ENCODE results near the gene BRCA2. TPM values are rescaled to one million over a fixed set of nuclear protein-coding genes. Genes with fewer than 3 reads are reported as not detected.

The BRCA2 gene
- total RNA-seq, 1 experiment from 2014 or later: 21.6 TPM

DNA sequence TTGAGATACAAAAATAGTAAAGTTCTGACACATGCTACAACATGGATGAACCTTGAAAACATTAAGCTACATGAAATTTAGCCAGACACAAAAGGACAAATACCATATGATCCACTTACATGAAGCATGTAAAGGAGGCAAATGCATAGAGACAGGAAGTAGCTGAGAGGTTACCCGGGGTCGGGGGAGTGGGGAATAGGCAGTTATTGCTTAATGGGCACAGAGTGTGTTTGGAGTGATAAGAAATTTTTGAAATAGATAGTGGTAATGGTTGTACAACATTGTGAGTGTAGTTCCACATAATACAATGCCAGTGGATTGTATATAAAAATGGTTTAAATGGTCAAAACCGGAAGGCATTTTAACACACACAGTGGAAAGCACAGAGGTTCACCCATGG is 108.3 kb downstream of the BRCA2 start:
- ChIA-PET POLR2A (no interaction called here), CTCF (interaction anchor here (1.0 to 1.4 kb wide), 2 partner anchors 9 to 15 kb away, joined by 3 to 6 read pairs; no protein-coding TSS in a partner anchor)
- ATAC-seq: no peak
- H3K4me1 Mint-ChIP-seq: peaks cover 24% of the 10 kb centered on the region
- peaks cover 15% of the 10 kb centered on the region for H3K9me3 Mint-ChIP-seq
- peaks cover 14% of the 10 kb centered on the region for H3K36me3 Mint-ChIP-seq
- no peak for DNase-seq (ENCODE audit: low spot score)
- H3K27ac Mint-ChIP-seq: no peak overlapping the region
- peaks cover 16% of the 10 kb centered on the region for H3K27me3 Mint-ChIP-seq (ENCODE audit: low read depth)
- TF ChIP-seq, protein P1, sequence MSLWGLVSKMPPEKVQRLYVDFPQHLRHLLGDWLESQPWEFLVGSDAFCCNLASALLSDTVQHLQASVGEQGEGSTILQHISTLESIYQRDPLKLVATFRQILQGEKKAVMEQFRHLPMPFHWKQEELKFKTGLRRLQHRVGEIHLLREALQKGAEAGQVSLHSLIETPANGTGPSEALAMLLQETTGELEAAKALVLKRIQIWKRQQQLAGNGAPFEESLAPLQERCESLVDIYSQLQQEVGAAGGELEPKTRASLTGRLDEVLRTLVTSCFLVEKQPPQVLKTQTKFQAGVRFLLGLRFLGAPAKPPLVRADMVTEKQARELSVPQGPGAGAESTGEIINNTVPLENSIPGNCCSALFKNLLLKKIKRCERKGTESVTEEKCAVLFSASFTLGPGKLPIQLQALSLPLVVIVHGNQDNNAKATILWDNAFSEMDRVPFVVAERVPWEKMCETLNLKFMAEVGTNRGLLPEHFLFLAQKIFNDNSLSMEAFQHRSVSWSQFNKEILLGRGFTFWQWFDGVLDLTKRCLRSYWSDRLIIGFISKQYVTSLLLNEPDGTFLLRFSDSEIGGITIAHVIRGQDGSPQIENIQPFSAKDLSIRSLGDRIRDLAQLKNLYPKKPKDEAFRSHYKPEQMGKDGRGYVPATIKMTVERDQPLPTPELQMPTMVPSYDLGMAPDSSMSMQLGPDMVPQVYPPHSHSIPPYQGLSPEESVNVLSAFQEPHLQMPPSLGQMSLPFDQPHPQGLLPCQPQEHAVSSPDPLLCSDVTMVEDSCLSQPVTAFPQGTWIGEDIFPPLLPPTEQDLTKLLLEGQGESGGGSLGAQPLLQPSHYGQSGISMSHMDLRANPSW (CRISPR knock-in tag; conservative IDR thresholded peaks at IDR 0.05; ENCODE audit: low read depth): no peak
- TF ChIP-seq, protein P2, sequence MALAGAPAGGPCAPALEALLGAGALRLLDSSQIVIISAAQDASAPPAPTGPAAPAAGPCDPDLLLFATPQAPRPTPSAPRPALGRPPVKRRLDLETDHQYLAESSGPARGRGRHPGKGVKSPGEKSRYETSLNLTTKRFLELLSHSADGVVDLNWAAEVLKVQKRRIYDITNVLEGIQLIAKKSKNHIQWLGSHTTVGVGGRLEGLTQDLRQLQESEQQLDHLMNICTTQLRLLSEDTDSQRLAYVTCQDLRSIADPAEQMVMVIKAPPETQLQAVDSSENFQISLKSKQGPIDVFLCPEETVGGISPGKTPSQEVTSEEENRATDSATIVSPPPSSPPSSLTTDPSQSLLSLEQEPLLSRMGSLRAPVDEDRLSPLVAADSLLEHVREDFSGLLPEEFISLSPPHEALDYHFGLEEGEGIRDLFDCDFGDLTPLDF (CRISPR knock-in tag; IDR thresholded peaks at IDR 0.05): no peak
- TF ChIP-seq ELF4 (CRISPR knock-in tag; IDR thresholded peaks at IDR 0.05; ENCODE audit: low read depth) (no peak), TCF7 (CRISPR knock-in tag; IDR thresholded peaks at IDR 0.05; ENCODE audit: low read depth) (no peak), SOX15 (CRISPR knock-in tag; IDR thresholded peaks at IDR 0.05) (no peak), GABPB1 (CRISPR knock-in tag; IDR thresholded peaks at IDR 0.05) (no peak), ZNF138 (CRISPR knock-in tag; conservative IDR thresholded peaks at IDR 0.05) (no peak), ZNF121 (CRISPR knock-in tag; IDR thresholded peaks at IDR 0.05) (no peak), TP53 (CRISPR knock-in tag; IDR thresholded peaks at IDR 0.05) (no peak), NFE2L1 (CRISPR knock-in tag; IDR thresholded peaks at IDR 0.05) (no peak), ZBTB21 (CRISPR knock-in tag; IDR thresholded peaks at IDR 0.05; ENCODE audit: borderline replicate concordance) (no peak), ZNF219 (CRISPR knock-in tag; IDR thresholded peaks at IDR 0.05; ENCODE audit: borderline replicate concordance) (no peak), ZNF416 (CRISPR knock-in tag; IDR thresholded peaks at IDR 0.05) (no peak), ZNF263 (CRISPR knock-in tag; IDR thresholded peaks at IDR 0.05; ENCODE audit: low read depth) (no peak)
- TF ChIP-seq, protein P3, sequence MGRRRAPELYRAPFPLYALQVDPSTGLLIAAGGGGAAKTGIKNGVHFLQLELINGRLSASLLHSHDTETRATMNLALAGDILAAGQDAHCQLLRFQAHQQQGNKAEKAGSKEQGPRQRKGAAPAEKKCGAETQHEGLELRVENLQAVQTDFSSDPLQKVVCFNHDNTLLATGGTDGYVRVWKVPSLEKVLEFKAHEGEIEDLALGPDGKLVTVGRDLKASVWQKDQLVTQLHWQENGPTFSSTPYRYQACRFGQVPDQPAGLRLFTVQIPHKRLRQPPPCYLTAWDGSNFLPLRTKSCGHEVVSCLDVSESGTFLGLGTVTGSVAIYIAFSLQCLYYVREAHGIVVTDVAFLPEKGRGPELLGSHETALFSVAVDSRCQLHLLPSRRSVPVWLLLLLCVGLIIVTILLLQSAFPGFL (CRISPR knock-in tag; IDR thresholded peaks at IDR 0.05; ENCODE audit: borderline replicate concordance): no peak
- TF ChIP-seq, protein P4, sequence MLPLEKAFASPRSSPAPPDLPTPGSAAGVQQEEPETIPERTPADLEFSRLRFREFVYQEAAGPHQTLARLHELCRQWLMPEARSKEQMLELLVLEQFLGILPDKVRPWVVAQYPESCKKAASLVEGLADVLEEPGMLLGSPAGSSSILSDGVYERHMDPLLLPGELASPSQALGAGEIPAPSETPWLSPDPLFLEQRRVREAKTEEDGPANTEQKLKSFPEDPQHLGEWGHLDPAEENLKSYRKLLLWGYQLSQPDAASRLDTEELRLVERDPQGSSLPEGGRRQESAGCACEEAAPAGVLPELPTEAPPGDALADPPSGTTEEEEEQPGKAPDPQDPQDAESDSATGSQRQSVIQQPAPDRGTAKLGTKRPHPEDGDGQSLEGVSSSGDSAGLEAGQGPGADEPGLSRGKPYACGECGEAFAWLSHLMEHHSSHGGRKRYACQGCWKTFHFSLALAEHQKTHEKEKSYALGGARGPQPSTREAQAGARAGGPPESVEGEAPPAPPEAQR (CRISPR knock-in tag; IDR thresholded peaks at IDR 0.05): no peak
- H3K4me3 Mint-ChIP-seq: no peak overlapping the region

DNA sequence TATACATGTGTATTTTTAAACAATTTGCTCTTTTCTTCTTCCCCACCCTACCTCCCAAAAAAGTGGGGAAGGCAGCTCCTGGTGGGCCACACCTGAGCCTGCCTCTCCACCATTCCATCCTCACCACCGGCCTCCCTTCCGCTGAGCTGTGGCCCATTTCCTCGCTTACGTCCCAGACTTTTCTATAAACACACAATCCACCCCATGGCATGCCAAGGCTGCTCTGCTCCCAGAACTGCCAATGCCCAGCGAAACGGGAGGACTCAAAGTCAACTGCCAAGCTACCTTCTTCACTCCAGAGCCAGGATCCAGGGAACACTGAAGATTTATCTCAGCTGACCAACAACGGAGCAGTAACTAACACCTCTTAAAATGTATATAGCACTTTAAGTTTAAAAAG is 109.8 kb downstream of the BRCA2 start:
- DNase-seq (ENCODE audit: low spot score) (no peak), ATAC-seq (no peak)
- H3K9me3 Mint-ChIP-seq: peaks cover 1% of the 10 kb centered on the region
- peaks cover 12% of the 10 kb centered on the region for H3K27me3 Mint-ChIP-seq (ENCODE audit: low read depth)
- no peak overlapping the region for H3K4me3 Mint-ChIP-seq
- no peak overlapping the region for H3K27ac Mint-ChIP-seq
- ChIA-PET CTCF (no interaction called here), POLR2A (no interaction called here)
- peaks cover 29% of the 10 kb centered on the region for H3K4me1 Mint-ChIP-seq
- peaks cover 2% of the 10 kb centered on the region for H3K36me3 Mint-ChIP-seq
- TF ChIP-seq TEAD1 (CRISPR knock-in tag; IDR thresholded peaks at IDR 0.05) (no peak), NR3C1 (CRISPR knock-in tag; conservative IDR thresholded peaks at IDR 0.05; ENCODE audit: low read depth) (no peak), NFATC4 (CRISPR knock-in tag; IDR thresholded peaks at IDR 0.05) (no peak), GTF2I (CRISPR knock-in tag; conservative IDR thresholded peaks at IDR 0.05) (no peak), NR1H2 (CRISPR knock-in tag; IDR thresholded peaks at IDR 0.05) (no peak), OVOL2 (CRISPR knock-in tag; IDR thresholded peaks at IDR 0.05; ENCODE audit: borderline replicate concordance) (no peak)
- TF ChIP-seq, protein P5, sequence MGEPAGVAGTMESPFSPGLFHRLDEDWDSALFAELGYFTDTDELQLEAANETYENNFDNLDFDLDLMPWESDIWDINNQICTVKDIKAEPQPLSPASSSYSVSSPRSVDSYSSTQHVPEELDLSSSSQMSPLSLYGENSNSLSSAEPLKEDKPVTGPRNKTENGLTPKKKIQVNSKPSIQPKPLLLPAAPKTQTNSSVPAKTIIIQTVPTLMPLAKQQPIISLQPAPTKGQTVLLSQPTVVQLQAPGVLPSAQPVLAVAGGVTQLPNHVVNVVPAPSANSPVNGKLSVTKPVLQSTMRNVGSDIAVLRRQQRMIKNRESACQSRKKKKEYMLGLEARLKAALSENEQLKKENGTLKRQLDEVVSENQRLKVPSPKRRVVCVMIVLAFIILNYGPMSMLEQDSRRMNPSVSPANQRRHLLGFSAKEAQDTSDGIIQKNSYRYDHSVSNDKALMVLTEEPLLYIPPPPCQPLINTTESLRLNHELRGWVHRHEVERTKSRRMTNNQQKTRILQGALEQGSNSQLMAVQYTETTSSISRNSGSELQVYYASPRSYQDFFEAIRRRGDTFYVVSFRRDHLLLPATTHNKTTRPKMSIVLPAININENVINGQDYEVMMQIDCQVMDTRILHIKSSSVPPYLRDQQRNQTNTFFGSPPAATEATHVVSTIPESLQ (CRISPR knock-in tag; IDR thresholded peaks at IDR 0.05): no peak
- TF ChIP-seq, protein P6, sequence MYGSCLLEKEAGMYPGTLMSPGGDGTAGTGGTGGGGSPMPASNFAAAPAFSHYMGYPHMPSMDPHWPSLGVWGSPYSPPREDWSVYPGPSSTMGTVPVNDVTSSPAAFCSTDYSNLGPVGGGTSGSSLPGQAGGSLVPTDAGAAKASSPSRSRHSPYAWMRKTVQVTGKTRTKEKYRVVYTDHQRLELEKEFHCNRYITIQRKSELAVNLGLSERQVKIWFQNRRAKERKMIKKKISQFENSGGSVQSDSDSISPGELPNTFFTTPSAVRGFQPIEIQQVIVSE (CRISPR knock-in tag; IDR thresholded peaks at IDR 0.05; ENCODE audit: borderline replicate concordance): no peak
- TF ChIP-seq, protein P7, sequence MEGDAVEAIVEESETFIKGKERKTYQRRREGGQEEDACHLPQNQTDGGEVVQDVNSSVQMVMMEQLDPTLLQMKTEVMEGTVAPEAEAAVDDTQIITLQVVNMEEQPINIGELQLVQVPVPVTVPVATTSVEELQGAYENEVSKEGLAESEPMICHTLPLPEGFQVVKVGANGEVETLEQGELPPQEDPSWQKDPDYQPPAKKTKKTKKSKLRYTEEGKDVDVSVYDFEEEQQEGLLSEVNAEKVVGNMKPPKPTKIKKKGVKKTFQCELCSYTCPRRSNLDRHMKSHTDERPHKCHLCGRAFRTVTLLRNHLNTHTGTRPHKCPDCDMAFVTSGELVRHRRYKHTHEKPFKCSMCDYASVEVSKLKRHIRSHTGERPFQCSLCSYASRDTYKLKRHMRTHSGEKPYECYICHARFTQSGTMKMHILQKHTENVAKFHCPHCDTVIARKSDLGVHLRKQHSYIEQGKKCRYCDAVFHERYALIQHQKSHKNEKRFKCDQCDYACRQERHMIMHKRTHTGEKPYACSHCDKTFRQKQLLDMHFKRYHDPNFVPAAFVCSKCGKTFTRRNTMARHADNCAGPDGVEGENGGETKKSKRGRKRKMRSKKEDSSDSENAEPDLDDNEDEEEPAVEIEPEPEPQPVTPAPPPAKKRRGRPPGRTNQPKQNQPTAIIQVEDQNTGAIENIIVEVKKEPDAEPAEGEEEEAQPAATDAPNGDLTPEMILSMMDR (IDR thresholded peaks at IDR 0.05): no peak
- TF ChIP-seq, protein P8, sequence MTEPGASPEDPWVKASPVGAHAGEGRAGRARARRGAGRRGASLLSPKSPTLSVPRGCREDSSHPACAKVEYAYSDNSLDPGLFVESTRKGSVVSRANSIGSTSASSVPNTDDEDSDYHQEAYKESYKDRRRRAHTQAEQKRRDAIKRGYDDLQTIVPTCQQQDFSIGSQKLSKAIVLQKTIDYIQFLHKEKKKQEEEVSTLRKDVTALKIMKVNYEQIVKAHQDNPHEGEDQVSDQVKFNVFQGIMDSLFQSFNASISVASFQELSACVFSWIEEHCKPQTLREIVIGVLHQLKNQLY (CRISPR knock-in tag; IDR thresholded peaks at IDR 0.05): no peak

Data from WTC11 (cell line).